H9 (cell line): ENCODE data around the gene GRIP2. TPM values are rescaled to one million over a fixed set of nuclear protein-coding genes. Genes with fewer than 3 reads are reported as not detected.

Experiments used
- DNase-seq: peaks from one replicate; pipeline ENCODE4 v3.0.0-alpha.2; 2017
- H2AFZ ChIP-seq: one replicate; pipeline ENCODE4 v1.6.1; 2013; ENCODE audit warnings: mild to moderate bottlenecking, low read length, control low read depth, moderate library complexity
- H2AK5ac ChIP-seq: 2 replicates; pipeline ENCODE4 v1.6.1; 2013; ENCODE audit warnings: low read length, control low read depth, mixed read lengths; ENCODE audit not compliant: insufficient read length
- H2BK120ac ChIP-seq: one replicate; pipeline ENCODE4 v1.6.1; 2013; ENCODE audit warnings: low read depth, mild to moderate bottlenecking, low read length, control low read depth, inconsistent platforms; ENCODE audit not compliant: poor library complexity, severe bottlenecking
- H2BK12ac ChIP-seq: 2 replicates; pipeline ENCODE4 v1.6.1; 2013; ENCODE audit warnings: low read length, control low read depth, mixed read lengths, low read depth; ENCODE audit not compliant: insufficient read length
- H2BK15ac ChIP-seq: 2 replicates; pipeline ENCODE4 v1.6.1; 2013; ENCODE audit warnings: low read depth, low read length, control low read depth
- H2BK20ac ChIP-seq: one replicate; pipeline ENCODE4 v1.6.1; 2013; ENCODE audit warnings: low read depth, mild to moderate bottlenecking, low read length, control low read depth, inconsistent platforms; ENCODE audit not compliant: poor library complexity, severe bottlenecking
- H2BK5ac ChIP-seq: 2 replicates; pipeline ENCODE4 v1.6.1; 2013; ENCODE audit warnings: low read length, control low read depth, mixed read lengths; ENCODE audit not compliant: insufficient read length
- H3K14ac ChIP-seq: 2 replicates; pipeline ENCODE4 v1.6.1; 2013; ENCODE audit warnings: low read length, control low read depth; ENCODE audit not compliant: insufficient read depth
- H3K18ac ChIP-seq: 2 replicates; pipeline ENCODE4 v1.6.1; 2013; ENCODE audit warnings: low read depth, mild to moderate bottlenecking, mixed read lengths, low read length, control low read depth; ENCODE audit not compliant: insufficient read length
- H3K23ac ChIP-seq: 2 replicates; pipeline ENCODE4 v1.6.1; 2013; ENCODE audit warnings: low read length, control low read depth, mixed read lengths, low read depth; ENCODE audit not compliant: insufficient read length
- H3K23me2 ChIP-seq: 2 replicates; pipeline ENCODE4 v1.6.1; 2013; ENCODE audit warnings: low read depth, mild to moderate bottlenecking, mixed read lengths, low read length, control low read depth; ENCODE audit not compliant: insufficient read length, poor library complexity, severe bottlenecking
- H3K27ac ChIP-seq: 2 replicates; pipeline ENCODE4 v1.5.1; 2013; ENCODE audit warnings: low read length, control low read depth, mixed read lengths, low read depth; ENCODE audit not compliant: insufficient read length
- H3K27me3 ChIP-seq: 2 replicates; pipeline ENCODE4 v1.6.1; 2013; ENCODE audit warnings: low read length, control low read depth, inconsistent platforms; ENCODE audit not compliant: insufficient read depth
- H3K4ac ChIP-seq: 2 replicates; pipeline ENCODE4 v1.6.1; 2013; ENCODE audit warnings: low read depth, mild to moderate bottlenecking, control low read depth, inconsistent platforms, low read length, moderate library complexity
- H3K4me1 ChIP-seq: 2 replicates; pipeline ENCODE4 v1.6.1; 2013; ENCODE audit warnings: low read length, control low read depth, inconsistent platforms; ENCODE audit not compliant: insufficient read depth
- H3K4me2 ChIP-seq: 2 replicates; pipeline ENCODE4 v1.6.1; 2013; ENCODE audit warnings: low read length, control low read depth, mixed read lengths; ENCODE audit not compliant: insufficient read length, insufficient read depth
- H3K56ac ChIP-seq: 2 replicates; pipeline ENCODE4 v1.6.1; 2013; ENCODE audit warnings: low read depth, mild to moderate bottlenecking, mixed read lengths, low read length, control low read depth; ENCODE audit not compliant: insufficient read length
- H3K79me1 ChIP-seq: 2 replicates; pipeline ENCODE4 v1.6.1; 2013; ENCODE audit warnings: low read depth, mild to moderate bottlenecking, moderate library complexity, low read length, control low read depth, inconsistent platforms; ENCODE audit not compliant: insufficient read depth, poor library complexity, severe bottlenecking
- H3K79me2 ChIP-seq: 2 replicates; pipeline ENCODE4 v1.6.1; 2013; ENCODE audit warnings: low read length, control low read depth, inconsistent platforms; ENCODE audit not compliant: insufficient read depth
- H3K9ac ChIP-seq: 2 replicates; pipeline ENCODE4 v1.6.1; 2013; ENCODE audit warnings: low read length, control low read depth, mixed read lengths; ENCODE audit not compliant: insufficient read length; ENCODE audit errors: extremely low read depth
- H3K9me3 ChIP-seq: one replicate; pipeline ENCODE4 v1.6.1; 2013; ENCODE audit warnings: low read depth, low read length, inconsistent platforms; ENCODE audit not compliant: control insufficient read depth
- H3T11ph ChIP-seq: one replicate; pipeline ENCODE4 v1.6.1; 2013; ENCODE audit warnings: mild to moderate bottlenecking, low read length, control low read depth, inconsistent platforms
- H4K20me1 ChIP-seq: one replicate; pipeline ENCODE4 v1.6.1; 2013; ENCODE audit not compliant: control insufficient read depth, insufficient read length, insufficient read depth
- H4K5ac ChIP-seq: 2 replicates; pipeline ENCODE4 v1.6.1; 2013; ENCODE audit warnings: low read depth, mild to moderate bottlenecking, mixed read lengths, low read length, control low read depth; ENCODE audit not compliant: insufficient read length
- H4K8ac ChIP-seq: replicated peaks from 2 replicates; pipeline ENCODE4 v1.6.1; 2013; ENCODE audit warnings: low read length, control low read depth, mixed read lengths, low read depth; ENCODE audit not compliant: insufficient read length
- H4K91ac ChIP-seq: 2 replicates; pipeline ENCODE4 v1.6.1; 2013; ENCODE audit warnings: low read depth, mild to moderate bottlenecking, moderate library complexity, mixed read lengths, low read length, control low read depth; ENCODE audit not compliant: insufficient read length
- H3K27ac Mint-ChIP-seq, 3 experiments: 2 replicates in 2 of 3; 3 replicates in 1 of 3; pipeline ENCODE4 v1.8.0; 2020 to 2021; ENCODE audit warnings: mixed read lengths in 3 of 3, mild to moderate bottlenecking in 1 of 3, moderate library complexity in 1 of 3
- H3K27me3 Mint-ChIP-seq: 2 replicates; pipeline ENCODE4 v1.8.0; 2021; ENCODE audit warnings: low read depth, mild to moderate bottlenecking, moderate library complexity, mixed read lengths
- H3K36me3 Mint-ChIP-seq, 3 experiments: 2 replicates in 2 of 3; 3 replicates in 1 of 3; pipeline ENCODE4 v1.8.0; 2020 to 2021; ENCODE audit warnings: low read depth in 3 of 3, mixed read lengths in 3 of 3; ENCODE audit not compliant: insufficient read depth in 1 of 3
- H3K4me1 Mint-ChIP-seq, 2 experiments: 2 replicates each; pipeline ENCODE4 v1.8.0; 2020; ENCODE audit warnings: mixed read lengths in 2 of 2
- H3K4me3 Mint-ChIP-seq, 2 experiments: 2 replicates in 1 of 2; 3 replicates in 1 of 2; pipeline ENCODE4 v1.8.0; 2020 to 2021; ENCODE audit warnings: mild to moderate bottlenecking in 2 of 2, mixed read lengths in 2 of 2, moderate library complexity in 1 of 2
- H3K9me3 Mint-ChIP-seq, 2 experiments: 2 replicates in 1 of 2; 3 replicates in 1 of 2; pipeline ENCODE4 v1.8.0; 2020; ENCODE audit warnings: mild to moderate bottlenecking in 2 of 2, mixed read lengths in 2 of 2, moderate library complexity in 1 of 2
- CTCF ChIP-seq: fragments of 200-600 bp; sonication (generic); conservative IDR thresholded peaks from 3 replicates; pipeline ENCODE4 v1.8.0; 2021; ENCODE audit warnings: antibody characterized with exemption, mild to moderate bottlenecking
- total RNA-seq: library from RNA; stranded (reverse); gene quantifications from 2 replicates; pipeline ENCODE4 v1.2.1, GENCODE V29; 2021

Gene GRIP2
- total RNA-seq, 1 experiment from 2014 or later = 3.1 TPM

GRCh38 chr3:14502472-14502871 lies 37.7 kb downstream of the GRIP2 start:
- no peak for TF ChIP-seq CTCF
- Histone ChIP-seq H3K9ac (no peak overlapping the region), H3K4me2 (no peak overlapping the region)

More at GRCh38 chr3:14502472-14502871, 37.7 kb downstream of the GRIP2 start:
- Mint-ChIP-seq H3K36me3 (peaks cover 6 to 8% (median 8%) of the 10 kb centered on the region in 3 experiments; a peak in 6 of 7 replicates), H3K27ac (no peak overlapping the region), H3K4me1 (peaks cover 2% of the 10 kb centered on the region in 2 experiments), H3K9me3 (peaks cover 12 to 18% of the 10 kb centered on the region in 2 experiments), H3K4me3 (no peak overlapping the region), H3K27me3 (peaks cover 30% of the 10 kb centered on the region)
- Histone ChIP-seq H3K23ac (no peak overlapping the region), H3K14ac (no peak overlapping the region), H3K27ac (no peak overlapping the region), H4K20me1 (no peaks in the 10 kb centered on the region), H4K91ac (no peak overlapping the region), H4K5ac (no peak overlapping the region), H3K4me1 (no peaks in the 10 kb centered on the region), H2BK5ac (no peak overlapping the region), H3K9me3 (no peaks in the 10 kb centered on the region), H3K79me2 (no peaks in the 10 kb centered on the region), H3K56ac (no peak overlapping the region), H2AFZ (no peak overlapping the region), H3T11ph (no peak overlapping the region), H2BK120ac (no peak overlapping the region), H3K79me1 (no peaks in the 10 kb centered on the region), H3K4ac (no peak overlapping the region), H2BK15ac (no peak overlapping the region), H3K23me2 (no peaks in the 10 kb centered on the region), H3K27me3 (no peaks in the 10 kb centered on the region; the same call in 1 of the 2 replicates), H2AK5ac (no peak overlapping the region), H4K8ac (no peak overlapping the region), H2BK20ac (no peak overlapping the region), H2BK12ac (no peak overlapping the region), H3K18ac (no peak overlapping the region)
- DNase-seq = no peak
